HG03442 (cell line): ENCODE measurements around the gene RSPH9.

ENCODE experiments used
- ATAC-seq: cut with Tn5 transposase; IDR thresholded peaks from one replicate; pipeline ENCODE4 v1.9.1; 2021; ENCODE audit warnings: mild to moderate bottlenecking, moderate library complexity; ENCODE audit not compliant: unreplicated experiment

The RSPH9 gene

DNA sequence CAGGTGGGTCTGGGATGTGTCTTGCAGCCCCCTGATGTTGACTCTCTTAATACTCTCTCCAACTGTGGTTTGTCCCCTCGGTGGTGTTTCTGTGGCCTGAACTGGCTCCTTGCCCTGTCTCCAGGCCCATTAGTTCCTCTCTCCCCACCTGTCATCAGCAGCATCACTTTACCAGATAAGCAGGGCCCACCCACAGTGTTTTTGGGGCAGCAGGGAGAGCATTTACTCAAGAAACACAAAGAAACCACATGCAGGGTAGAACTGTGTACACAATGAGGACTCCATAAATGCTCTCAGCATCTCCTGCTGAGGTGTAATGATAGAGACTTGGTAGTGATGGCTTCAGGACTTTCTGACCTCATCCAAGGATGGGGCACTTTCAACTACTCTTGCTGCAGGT is 62.9 kb downstream of the RSPH9 start:
- ATAC-seq: no peak

GRCh38 chr6:43708860-43709653 is 64.2 kb downstream of the RSPH9 start:
- no peak for ATAC-seq

DNA sequence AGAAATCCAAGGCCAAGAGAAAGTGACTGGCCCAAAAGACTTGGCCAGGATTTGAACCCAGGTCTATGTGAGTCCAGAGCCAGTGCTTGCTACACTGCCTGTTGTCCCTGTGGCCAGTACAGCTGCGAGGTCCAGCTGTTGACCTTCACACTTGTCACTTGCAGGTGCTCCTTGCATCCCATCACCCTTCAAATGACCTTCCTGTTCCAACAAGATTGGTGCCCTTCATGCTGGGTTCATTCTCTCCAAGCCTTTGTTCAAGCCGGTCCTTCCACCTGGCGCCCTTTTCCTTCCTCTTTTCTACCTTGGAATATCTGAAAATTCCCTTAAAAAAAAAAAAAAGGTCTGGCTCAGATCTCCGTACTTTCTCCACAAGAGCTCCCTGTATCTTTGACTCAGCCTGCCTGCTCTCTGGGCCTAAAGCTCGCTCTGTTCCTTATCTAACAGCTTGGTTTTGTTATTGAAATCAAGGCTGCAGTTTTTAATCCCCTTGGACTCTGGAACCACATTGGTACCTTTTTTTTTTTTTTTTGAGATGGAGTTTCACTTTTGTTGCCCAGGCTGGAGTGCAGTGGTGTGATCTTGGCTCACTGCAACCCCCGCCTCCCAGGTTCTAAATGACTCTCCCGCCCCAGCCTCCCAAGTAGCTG is 64.9 kb downstream of the RSPH9 start:
- no peak for ATAC-seq

DNA sequence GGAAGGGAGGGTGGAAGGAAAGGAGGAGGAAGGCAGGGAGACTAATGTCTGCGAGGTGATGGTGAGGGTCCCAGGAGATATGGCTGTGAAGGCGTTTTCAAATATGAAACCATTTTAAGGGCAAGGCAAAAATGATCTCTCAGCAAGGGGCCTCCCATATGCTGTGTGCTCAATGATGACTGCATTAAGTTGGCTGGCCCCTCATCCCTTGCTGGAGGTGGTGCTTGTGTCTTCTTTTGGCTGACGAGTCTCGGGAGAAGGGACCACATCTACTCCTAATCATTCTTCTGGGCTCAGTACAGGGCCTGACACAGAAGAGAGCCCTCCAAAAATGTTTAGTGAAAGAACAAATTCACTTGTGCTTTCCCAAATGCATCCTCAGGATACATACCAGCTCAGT is 65.7 kb downstream of the RSPH9 start:
- no peak for ATAC-seq

DNA sequence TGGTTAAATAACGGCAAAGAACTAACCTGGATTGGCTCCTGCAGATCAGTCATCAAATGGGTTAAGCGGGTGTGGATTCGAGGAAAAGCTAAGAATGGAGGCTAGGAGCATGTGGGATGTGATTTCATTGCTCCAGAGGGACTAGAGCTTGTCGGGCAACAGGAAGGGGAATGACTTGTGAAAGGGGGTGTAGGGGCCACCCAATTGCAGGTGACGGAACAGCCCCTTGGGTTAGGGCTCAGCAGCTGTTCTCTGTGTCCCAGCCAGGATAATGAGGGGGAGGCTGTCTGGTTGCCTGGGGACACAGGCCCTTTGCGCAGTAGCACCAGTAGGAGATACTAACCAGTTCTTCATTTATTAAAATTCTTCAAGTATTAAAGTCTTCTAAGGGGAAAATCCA is 67.7 kb downstream of the RSPH9 start:
- no peak for ATAC-seq

DNA sequence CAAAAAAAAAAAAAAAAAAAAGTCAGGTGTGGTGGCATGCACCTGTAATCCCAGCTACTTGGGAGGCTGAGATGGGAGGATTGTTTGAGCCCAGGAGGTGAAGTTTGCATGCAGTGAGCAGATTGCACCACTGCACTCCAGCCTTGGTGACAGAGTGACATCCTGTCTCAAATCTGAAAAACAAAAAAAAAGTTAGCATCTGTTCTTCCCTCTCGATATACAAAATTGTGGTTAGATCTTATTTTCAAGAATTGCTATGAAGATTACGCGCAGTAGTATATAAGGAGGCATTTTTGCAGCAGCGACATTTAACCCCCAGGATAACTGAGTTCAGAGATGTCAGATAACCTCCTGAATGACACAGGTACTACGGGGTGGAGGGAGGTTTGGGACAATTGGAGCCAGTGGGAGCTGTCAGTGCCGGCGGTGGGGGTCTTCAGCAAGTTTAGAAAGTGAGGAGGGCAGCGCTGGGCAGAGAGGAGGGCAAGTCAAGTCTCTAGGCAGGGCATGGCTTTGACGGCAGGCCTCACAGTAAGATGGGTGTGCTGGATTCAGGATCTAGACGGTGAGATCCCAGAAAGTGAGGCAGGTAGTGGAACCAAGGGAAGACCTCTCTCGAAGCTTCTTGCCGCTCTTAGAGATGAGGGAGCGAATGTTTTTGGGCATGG is 68.9 kb downstream of the RSPH9 start:
- ATAC-seq: no peak

- ATAC-seq: peak; percentile 10
Observed at GRCh38 chr6:43714311-43715055, 69.6 kb downstream of the RSPH9 start.

DNA sequence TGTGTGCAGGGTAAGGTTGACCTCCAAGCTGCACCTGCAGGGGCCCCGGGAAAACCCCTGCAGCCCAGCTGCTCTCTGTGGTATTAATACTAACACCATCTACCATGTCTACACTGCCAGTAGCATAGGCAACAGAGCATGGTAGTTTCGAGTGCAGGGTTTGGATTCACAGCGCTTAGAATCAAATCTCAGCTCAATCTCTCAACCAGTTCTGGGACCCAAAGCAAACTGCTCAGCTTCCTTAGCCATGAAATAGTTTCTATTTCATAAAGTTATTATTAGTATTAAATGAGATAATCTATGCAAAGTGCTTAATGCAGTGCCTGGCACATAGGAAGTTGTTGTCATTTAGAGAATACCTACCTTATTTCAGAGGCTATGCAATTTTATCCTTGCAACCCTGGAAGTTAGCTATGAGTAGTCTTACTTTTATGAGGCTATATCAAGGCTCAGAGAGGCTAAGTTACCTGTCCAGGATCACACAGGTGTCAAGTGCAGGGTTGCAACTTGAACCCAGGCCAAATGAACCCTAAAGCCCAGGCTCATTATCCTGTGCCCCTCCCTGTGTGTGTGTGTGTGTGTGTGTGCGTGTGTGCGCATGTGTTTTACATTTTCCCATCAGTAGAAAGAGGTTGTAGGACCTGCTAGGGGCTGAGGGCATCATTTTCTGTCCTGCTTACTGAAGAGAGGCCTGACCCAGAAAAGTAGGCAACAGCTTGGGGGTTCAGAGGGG is 70.4 kb downstream of the RSPH9 start:
- ATAC-seq: peak; percentile 75

GRCh38 chr6:43716099-43716498 is 71.3 kb downstream of the RSPH9 start:
- no peak for ATAC-seq

DNA sequence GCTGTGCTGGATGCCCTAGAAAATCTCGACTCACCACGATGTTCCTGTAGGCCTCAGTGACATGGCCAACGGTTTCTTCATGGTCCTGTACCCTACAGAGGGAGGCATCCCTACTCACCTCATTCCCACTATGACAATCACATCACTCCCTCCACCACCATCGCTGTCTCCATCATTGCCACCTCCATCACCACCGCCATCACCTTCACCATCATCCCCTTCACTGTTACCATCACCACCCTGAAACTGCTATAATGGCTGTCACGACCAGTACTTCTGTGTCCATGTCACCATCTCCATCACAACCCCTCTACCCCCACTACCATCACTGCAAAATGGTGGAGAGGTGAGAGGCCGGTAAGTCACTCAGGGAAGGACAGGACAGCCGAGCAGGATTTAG is 72.6 kb downstream of the RSPH9 start:
- no peak for ATAC-seq

DNA sequence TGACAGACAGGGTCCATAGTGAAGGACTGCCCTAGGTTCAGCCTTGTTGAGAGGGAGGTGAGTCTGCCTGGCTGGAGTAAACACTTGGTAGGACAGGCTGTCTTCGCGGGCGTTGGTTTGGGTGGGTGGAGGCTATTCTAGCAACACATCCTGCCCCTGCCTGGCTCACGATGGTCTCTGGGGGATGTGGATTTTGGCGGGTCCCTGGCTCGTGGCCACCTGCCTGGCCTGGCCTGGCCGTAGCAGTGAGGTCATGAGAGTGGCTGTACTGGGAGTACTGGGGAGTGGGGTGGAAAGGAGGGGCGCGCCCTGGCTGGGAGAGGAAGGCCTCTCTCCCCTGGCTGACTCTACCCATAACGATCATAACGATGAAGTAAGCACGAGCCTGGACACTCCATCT is 73.0 kb downstream of the RSPH9 start:
- no peak for ATAC-seq

GRCh38 chr6:43718387-43719105 is 73.7 kb downstream of the RSPH9 start:
- no peak for ATAC-seq

GRCh38 chr6:43719511-43719910 is 74.7 kb downstream of the RSPH9 start:
- ATAC-seq: no peak

DNA sequence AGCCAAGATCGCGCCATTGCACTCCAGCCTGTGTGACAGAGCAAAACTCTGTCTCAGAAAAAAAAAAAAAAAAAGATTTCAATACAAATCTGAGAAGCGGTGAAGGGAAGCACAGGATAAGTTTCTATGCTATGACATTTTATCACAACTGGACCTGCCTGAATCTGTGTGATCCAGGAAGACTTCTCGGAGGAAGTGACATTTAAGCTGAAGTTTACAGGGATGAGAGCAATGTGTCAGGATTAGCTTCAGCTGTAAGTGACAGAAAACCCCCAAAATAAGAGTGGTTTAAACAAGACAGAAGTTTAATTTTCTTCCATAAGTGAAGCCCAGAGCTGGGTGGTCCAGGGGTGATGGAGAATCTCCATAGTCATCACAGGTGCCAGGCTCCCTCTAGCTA is 76.2 kb downstream of the RSPH9 start:
- no peak for ATAC-seq
